ENCODE measurements around the gene IMP4. TPM values are rescaled to one million over a fixed set of nuclear protein-coding genes. Genes with fewer than 3 reads are reported as not detected.

Gene IMP4, protein sequence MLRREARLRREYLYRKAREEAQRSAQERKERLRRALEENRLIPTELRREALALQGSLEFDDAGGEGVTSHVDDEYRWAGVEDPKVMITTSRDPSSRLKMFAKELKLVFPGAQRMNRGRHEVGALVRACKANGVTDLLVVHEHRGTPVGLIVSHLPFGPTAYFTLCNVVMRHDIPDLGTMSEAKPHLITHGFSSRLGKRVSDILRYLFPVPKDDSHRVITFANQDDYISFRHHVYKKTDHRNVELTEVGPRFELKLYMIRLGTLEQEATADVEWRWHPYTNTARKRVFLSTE
- polyA plus RNA-seq (ENCODE audit: low read depth in 6 of 6), result 100 to 1,000 TPM in 2 of 6 donors, 10 to 100 TPM in 4; 62.0 to 112 (median 85.3) TPM

DNA sequence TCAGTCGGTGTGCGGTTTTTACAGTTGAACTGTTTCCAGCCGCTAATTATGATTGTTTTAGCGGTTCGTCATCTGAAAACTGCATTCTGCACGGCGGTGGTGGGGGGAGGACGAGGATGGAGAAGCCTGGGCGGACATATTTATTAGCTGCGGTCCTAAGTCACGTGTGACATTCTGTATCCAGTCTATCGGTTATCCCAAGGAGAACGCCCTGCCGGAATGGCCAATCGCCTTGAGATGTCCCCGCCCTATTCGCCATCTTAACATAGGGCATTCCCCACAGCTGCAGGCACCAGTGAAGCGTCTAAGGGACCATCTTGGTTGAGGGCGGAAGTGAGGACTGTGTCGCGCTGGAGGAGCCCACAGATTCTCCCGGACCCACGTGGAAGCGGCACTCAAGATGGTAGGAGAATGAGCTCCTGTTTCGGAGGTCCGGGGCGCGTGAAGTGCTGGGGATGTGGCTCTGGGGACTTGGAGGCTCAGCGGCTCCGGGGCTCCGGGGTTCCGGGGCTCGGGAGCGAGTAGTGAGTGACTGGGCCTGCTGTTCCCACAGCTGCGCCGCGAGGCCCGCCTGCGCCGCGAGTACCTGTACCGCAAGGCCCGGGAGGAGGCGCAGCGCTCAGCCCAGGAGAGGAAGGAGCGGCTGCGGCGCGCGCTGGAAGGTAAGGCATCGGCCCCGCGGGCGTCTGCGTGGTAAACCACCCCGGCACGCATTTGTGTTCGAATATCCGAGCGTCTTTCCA, at the start of gene IMP4:
TSS of gene IMP4 (plus strand) at position 365 of the 743 bp plus-strand sequence. CDS start at position 401, 36 bp downstream.
- H3K4me1 Mint-ChIP-seq, result peaks cover 29 to 59% (median 42%) of the 10 kb centered on the region in 3 donors
- peaks cover 20 to 34% of the 10 kb centered on the region in 2 donors for H3K36me3 Mint-ChIP-seq
- DNase-seq, result peak; percentile 95
- H3K4me3 Mint-ChIP-seq, result peak within 1 kb of the TSS; percentile 98 to 100 (median 100)
- peaks cover 0 to 1% (median 0%) of the 10 kb centered on the region in 7 donors for H3K9me3 Mint-ChIP-seq
- no peaks in the 10 kb centered on the region for H3K27me3 Mint-ChIP-seq
- ATAC-seq (ENCODE audit: low read depth in 2 of 2), result peak; percentile 84 to 86
- H3K27ac Mint-ChIP-seq, result peak within 1 kb of the TSS; percentile 98 to 100 (median 99)

DNA sequence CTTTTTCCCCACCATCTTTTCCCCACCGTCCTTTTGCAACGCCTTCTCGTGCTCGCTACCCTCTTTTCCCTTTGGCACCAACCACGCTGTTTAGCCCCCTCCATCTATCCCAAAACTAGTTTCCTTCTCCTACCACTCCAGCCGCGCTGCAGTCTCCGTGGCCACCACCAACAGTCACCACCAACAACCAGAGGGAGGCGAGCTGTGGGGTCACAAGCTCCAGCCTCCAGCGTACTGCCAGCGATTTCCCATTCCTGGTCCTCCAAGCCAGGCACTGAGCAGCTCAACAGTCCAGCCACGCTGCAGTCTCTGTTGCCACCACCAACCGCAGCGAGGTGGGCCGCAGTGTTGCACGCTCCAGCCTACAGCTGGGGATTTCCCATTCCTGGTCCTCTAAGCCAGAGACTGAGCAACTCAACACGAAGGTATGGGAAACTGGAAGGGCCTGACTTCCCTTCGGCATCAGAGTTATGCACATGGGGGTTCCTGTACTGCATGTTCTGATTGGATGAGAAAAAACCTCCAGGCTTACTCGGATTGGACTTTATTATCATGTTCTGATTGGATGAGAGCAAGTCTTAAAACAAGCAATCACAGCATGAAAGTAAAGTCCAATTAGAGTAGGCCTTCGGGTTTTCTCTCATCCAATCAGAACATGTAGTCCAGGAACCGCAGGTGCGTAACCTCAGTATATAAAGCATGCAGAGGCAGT, 42.3 kb upstream of the IMP4 start:
- ATAC-seq (ENCODE audit: low read depth in 2 of 2) (no peak), DNase-seq (no peak)
- Mint-ChIP-seq H3K9me3 (peaks cover 0 to 2% (median 0%) of the 10 kb centered on the region in 7 donors), H3K27me3 (peaks cover 22 to 34% (median 34%) of the 10 kb centered on the region in 3 donors), H3K4me1 (no peaks in the 10 kb centered on the region), H3K27ac (no peak overlapping the region), H3K4me3 (no peak overlapping the region), H3K36me3 (no peaks in the 10 kb centered on the region)

DNA sequence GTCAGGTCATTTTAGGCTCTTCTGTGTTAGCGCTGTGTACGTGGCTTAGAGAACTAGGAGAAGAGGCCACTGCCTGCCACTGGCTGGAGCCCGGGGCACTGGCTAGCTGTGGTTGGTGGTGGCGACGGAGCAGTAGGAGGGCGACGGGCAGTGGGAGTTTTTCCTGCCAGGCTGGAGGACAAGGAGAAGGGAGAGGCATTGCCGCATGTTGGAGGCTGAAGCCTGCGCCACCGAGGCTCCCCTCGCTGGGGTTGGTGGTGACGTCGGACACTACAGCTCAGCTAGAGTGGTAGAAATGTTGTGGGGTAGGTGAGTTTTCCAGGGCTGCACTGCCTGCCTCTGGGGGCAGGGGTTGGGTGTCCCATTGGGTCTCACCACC, 41.7 kb upstream of the IMP4 start:
- H3K9me3 Mint-ChIP-seq, result peaks cover 0 to 2% (median 0%) of the 10 kb centered on the region in 7 donors
- no peaks in the 10 kb centered on the region for H3K4me1 Mint-ChIP-seq
- H3K4me3 Mint-ChIP-seq, result no peak overlapping the region
- peaks cover 17 to 29% (median 29%) of the 10 kb centered on the region in 3 donors for H3K27me3 Mint-ChIP-seq
- H3K27ac Mint-ChIP-seq, result no peak overlapping the region
- ATAC-seq (ENCODE audit: low read depth in 2 of 2), result no peak
- no peak for DNase-seq
- H3K36me3 Mint-ChIP-seq, result no peaks in the 10 kb centered on the region

DNA sequence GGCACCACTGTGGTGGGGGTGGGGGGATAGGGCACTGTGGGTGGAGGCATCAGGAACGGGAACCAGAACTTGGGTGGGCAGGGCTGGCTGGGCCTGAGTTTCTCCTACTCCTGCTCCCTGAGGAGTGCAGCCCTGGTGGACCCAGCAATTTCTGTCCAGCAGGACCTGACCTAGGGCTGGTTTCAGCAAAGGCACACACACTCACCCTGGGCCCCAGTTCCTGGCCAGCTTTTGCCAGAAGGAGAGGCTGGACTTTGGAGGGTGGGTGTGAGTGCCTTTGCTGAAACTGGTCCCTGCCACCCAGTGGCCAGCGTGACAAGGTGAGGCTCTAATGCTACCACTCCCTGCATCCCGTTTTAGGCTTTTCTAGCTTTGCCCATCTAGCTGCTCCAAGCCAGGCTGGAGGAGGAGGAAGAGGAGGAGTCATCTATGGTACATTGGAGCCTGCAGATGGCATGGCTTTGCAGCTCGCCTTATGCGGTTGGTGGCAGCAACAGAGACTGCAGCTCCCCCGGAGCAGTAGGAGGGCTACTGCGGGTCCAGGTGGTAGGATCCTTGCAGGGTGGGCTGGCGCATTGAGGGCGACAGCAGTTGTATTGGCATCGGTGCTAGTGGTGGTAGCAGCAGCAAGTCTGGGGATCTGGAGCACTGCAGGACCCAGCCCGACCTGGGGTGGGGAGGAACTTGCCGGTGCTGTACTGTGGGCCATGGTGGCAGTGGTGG, 40.4 kb upstream of the IMP4 start:
- Mint-ChIP-seq H3K9me3 (peaks cover 0 to 2% (median 0%) of the 10 kb centered on the region in 7 donors), H3K27ac (no peak overlapping the region), H3K36me3 (no peaks in the 10 kb centered on the region), H3K4me3 (no peak overlapping the region), H3K27me3 (peaks cover 16 to 32% (median 30%) of the 10 kb centered on the region in 3 donors), H3K4me1 (no peaks in the 10 kb centered on the region)
- DNase-seq, result no peak
- ATAC-seq (ENCODE audit: low read depth in 2 of 2), result no peak

DNA sequence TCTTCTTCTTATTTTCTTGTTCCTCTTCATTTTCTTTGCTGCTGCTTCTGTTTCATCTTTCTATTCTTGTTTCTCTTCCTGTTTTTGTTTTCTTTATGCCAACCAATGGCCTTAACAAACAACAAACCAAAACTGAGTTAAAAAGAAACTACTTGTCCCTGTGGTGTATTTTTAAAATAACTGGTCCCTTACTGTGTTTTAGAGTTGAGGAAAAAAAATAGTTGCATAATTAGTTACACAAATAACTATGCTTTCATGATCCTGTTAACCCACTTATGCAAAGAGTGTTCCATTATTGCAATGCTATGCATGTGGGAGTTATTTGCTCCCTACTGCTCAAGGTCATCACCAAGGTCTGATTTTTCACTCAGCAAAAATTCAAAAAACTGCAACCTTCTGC, 39.5 kb upstream of the IMP4 start:
- no peak for DNase-seq
- no peak for ATAC-seq (ENCODE audit: low read depth in 2 of 2)
- Mint-ChIP-seq H3K4me1 (no peaks in the 10 kb centered on the region), H3K4me3 (no peak overlapping the region), H3K27me3 (peaks cover 16 to 28% (median 27%) of the 10 kb centered on the region in 3 donors), H3K27ac (no peak overlapping the region), H3K9me3 (peaks cover 0 to 2% (median 0%) of the 10 kb centered on the region in 7 donors), H3K36me3 (no peaks in the 10 kb centered on the region)

DNA sequence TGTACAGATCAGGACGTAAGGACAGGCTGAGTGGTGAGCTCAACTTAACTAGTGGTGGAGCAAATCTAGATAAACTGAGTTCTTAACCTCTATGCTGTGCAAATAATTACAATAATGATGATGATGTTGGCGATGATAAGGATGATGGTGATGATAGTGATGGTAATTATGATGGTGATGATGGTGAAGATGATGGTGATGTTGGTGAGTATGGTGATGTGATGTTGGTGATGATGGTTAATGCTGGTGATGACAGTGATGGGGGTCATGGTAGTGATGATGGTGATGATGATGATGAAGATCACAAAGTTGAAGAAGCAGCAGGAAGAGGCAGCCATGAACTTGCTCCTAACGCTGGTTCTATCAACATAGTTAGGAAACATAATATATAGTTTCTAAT, 38.0 kb upstream of the IMP4 start:
- ATAC-seq (ENCODE audit: low read depth in 2 of 2) (no peak), DNase-seq (no peak)
- no peaks in the 10 kb centered on the region for H3K36me3 Mint-ChIP-seq
- peaks cover 13 to 24% (median 21%) of the 10 kb centered on the region in 3 donors for H3K27me3 Mint-ChIP-seq
- no peaks in the 10 kb centered on the region for H3K4me1 Mint-ChIP-seq
- H3K9me3 Mint-ChIP-seq, result peaks cover 0 to 1% (median 0%) of the 10 kb centered on the region in 7 donors
- no peak overlapping the region for H3K27ac Mint-ChIP-seq
- H3K4me3 Mint-ChIP-seq, result no peak overlapping the region

DNA sequence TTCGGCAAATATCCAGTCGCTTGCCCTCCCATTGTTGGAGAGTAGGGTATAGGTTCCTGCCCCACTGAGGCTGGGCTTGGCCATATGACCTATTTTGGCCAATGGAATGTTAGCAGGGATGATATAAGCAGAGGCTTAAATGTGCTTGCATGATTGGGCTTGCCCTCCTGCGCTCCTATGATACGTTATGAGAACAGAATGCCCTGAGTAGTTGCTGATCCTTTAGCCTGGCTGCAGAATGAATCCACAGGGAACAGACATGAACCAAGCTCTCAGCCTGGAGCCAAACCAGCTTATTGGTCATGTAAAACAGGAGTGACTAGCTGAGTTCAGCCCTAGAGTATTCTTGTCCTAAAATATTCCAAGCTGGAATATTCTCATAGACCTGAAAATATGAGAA, 34.8 kb upstream of the IMP4 start:
- ATAC-seq (ENCODE audit: low read depth in 2 of 2) (no peak), DNase-seq (no peak)
- H3K27me3 Mint-ChIP-seq, result peaks cover 6 to 9% (median 8%) of the 10 kb centered on the region in 3 donors
- H3K9me3 Mint-ChIP-seq, result no peaks in the 10 kb centered on the region
- no peak overlapping the region for H3K4me3 Mint-ChIP-seq
- no peak overlapping the region for H3K27ac Mint-ChIP-seq
- no peaks in the 10 kb centered on the region for H3K4me1 Mint-ChIP-seq
- no peaks in the 10 kb centered on the region for H3K36me3 Mint-ChIP-seq

DNA sequence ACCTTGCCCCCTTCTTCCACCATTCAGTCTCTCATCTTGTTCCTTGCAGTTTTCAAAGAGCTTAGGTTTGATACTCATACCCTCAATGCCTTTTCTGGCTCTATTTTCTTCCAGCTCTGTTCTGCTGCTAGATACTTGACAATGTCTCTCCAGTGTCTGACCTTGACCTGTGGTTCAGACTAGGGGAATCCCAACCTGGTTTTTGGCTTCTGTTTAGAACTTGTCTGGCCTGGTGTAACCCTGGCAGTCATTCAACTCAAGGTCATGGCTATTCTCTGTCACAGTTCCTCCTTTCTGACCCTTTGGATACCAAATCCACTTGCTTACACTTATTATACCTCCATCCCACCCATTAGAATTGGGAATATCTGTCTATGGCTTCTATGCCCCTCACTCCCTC, 31.8 kb upstream of the IMP4 start:
- Mint-ChIP-seq H3K27ac (no peak overlapping the region), H3K4me1 (no peaks in the 10 kb centered on the region), H3K9me3 (no peaks in the 10 kb centered on the region), H3K27me3 (peaks cover 4 to 18% (median 15%) of the 10 kb centered on the region in 3 donors), H3K36me3 (no peaks in the 10 kb centered on the region), H3K4me3 (no peak overlapping the region)
- no peak for ATAC-seq (ENCODE audit: low read depth in 2 of 2)
- no peak for DNase-seq

DNA sequence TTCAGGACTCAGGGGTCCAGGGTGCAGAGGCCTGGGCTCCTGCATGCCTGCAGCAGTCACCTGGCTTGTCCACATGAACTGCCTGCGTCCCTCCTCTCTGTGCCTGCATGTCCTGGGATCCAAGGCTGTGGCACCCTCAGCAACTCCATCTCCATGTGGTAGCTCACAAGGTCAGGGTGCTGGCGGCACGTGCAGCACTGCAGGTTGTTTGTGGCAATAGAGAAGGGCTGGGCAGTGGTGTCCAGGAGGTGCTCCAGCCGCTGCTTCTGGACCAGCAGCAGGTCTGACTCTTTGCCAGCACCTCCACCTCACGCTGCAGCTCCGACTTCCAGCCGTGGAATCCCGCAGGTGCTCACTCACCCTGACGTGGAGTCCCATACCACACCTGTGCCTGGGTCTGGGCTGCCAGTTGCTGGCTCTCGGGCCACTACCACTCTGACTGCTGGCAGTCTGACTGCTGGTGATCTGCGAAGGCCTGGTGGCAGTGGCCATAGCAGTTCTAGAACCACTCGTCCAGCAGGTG, 28.8 kb upstream of the IMP4 start:
- ATAC-seq (ENCODE audit: low read depth in 2 of 2) (no peak), DNase-seq (no peak)
- Mint-ChIP-seq H3K9me3 (no peaks in the 10 kb centered on the region), H3K36me3 (no peaks in the 10 kb centered on the region), H3K27me3 (peaks cover 1 to 24% (median 15%) of the 10 kb centered on the region in 3 donors), H3K27ac (no peak overlapping the region), H3K4me1 (no peaks in the 10 kb centered on the region), H3K4me3 (no peak overlapping the region)

DNA sequence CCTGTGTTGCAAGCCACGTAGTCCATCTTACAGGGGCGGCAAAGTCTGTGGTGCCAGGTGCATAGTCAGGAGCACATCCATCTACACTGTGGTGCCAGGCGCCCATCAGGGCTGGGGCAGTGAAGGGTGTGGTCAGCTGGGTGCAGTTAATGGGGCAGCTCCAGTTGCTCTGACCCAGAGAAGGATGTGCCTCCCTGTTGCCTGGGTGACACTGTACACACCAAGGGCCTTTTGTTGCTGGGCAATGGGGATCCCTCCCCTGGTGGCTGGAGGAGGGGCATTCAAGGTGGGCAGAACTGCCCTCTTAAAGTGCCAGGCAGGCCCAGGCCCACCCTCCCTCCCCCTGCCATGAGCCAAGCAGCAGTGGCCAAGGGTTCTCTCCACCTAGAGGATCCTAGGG, 28.3 kb upstream of the IMP4 start:
- no peaks in the 10 kb centered on the region for H3K9me3 Mint-ChIP-seq
- no peaks in the 10 kb centered on the region for H3K36me3 Mint-ChIP-seq
- peaks cover 0 to 29% (median 20%) of the 10 kb centered on the region in 3 donors for H3K27me3 Mint-ChIP-seq
- H3K4me3 Mint-ChIP-seq, result no peak overlapping the region
- DNase-seq (no peak), ATAC-seq (ENCODE audit: low read depth in 2 of 2) (no peak)
- no peak overlapping the region for H3K27ac Mint-ChIP-seq
- H3K4me1 Mint-ChIP-seq, result no peaks in the 10 kb centered on the region

DNA sequence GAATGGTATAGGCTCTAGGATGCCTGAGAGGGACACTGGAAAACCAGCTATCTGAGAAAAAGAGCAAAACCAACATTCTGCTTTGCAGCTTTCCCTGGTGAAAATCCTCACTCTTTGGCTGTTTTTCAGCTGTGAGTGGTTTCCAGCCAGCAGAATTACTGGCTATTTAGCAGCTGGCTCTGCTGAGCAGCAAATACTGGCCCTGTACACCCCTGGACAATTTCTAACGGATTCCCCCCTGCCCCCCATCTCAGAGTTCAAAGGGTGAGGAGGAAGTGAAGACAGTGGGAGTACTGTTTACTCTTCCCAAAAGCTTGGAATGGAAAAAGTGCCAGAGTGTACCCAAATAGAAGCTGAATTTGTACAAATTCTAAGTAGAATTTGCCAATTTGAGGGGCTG, 26.1 kb upstream of the IMP4 start:
- H3K4me1 Mint-ChIP-seq, result no peaks in the 10 kb centered on the region
- no peaks in the 10 kb centered on the region for H3K9me3 Mint-ChIP-seq
- H3K27me3 Mint-ChIP-seq, result peaks cover 3 to 35% (median 28%) of the 10 kb centered on the region in 3 donors
- H3K27ac Mint-ChIP-seq, result no peak overlapping the region
- DNase-seq, result no peak
- no peak overlapping the region for H3K4me3 Mint-ChIP-seq
- H3K36me3 Mint-ChIP-seq, result no peaks in the 10 kb centered on the region
- no peak for ATAC-seq (ENCODE audit: low read depth in 2 of 2)

DNA sequence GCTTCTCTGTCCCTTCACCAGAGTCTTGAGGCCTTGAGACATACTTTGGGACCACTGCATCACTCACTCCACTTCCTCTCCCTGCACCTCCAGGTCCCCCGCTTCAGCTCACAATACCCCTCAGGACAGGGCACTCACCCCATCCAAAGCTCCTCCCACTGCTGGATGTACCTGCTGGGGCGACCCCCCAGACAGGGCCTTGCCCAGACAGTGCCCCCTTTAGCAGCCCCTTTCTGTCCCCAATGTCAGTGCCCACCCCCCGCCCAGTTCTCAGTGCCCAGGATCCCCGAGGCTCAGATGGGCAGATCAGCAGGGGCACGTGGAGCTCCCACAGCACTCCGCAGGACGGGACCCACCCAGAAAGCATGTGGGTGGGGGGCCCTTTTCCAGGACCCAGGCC, 23.8 kb upstream of the IMP4 start:
- no peak for ATAC-seq (ENCODE audit: low read depth in 2 of 2)
- H3K9me3 Mint-ChIP-seq, result no peaks in the 10 kb centered on the region
- no peak overlapping the region for H3K4me3 Mint-ChIP-seq
- H3K27me3 Mint-ChIP-seq, result peaks cover 13 to 47% (median 39%) of the 10 kb centered on the region in 3 donors
- H3K4me1 Mint-ChIP-seq, result no peaks in the 10 kb centered on the region
- no peak overlapping the region for H3K27ac Mint-ChIP-seq
- no peak for DNase-seq
- H3K36me3 Mint-ChIP-seq, result no peaks in the 10 kb centered on the region

DNA sequence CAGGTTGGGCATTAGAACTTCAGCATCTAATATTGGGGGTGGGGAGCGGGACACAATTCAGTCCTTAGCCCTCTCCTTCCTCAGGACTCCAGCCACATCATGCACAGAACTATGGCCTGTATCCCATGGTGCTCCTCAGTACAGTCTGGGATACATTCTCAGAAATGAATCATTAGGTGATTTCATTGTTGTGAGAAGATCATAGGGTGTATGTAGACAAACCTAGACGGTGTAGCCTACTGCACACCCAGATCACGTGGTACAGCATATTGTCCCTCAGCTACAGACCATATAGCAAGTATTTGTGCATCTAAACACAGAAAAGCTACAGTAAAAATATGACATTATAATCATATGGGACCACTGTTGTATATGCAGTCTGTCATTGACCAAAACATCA, 23.2 kb upstream of the IMP4 start:
- no peak for DNase-seq
- H3K27me3 Mint-ChIP-seq, result peaks cover 20 to 53% (median 45%) of the 10 kb centered on the region in 3 donors
- no peak overlapping the region for H3K4me3 Mint-ChIP-seq
- no peaks in the 10 kb centered on the region for H3K9me3 Mint-ChIP-seq
- H3K4me1 Mint-ChIP-seq, result no peaks in the 10 kb centered on the region
- no peak overlapping the region for H3K27ac Mint-ChIP-seq
- ATAC-seq (ENCODE audit: low read depth in 2 of 2), result no peak
- no peaks in the 10 kb centered on the region for H3K36me3 Mint-ChIP-seq

All from naive B cell (primary cell).